Measurements from ENCODE around the gene FZR1.

GRCh38 chr19:3575260-3575741 lies 69.2 kb downstream of the FZR1 start:
- TF ChIP-seq POLR2A (IDR thresholded peaks at IDR 0.05) (no peak), CTCF (IDR thresholded peaks at IDR 0.05) (peak in 1 of 4 experiments; percentile 20), POLR2AphosphoS5 (IDR thresholded peaks at IDR 0.05) (no peak)

Measured in prostate gland (tissue), 2 donors.